HG02678 (cell line): ENCODE data around the gene CEP20.

ENCODE experiments used
- ATAC-seq: cut with Tn5 transposase; IDR thresholded peaks from one replicate; pipeline ENCODE4 v1.9.1; 2021; ENCODE audit warnings: mild to moderate bottlenecking, moderate library complexity; ENCODE audit not compliant: unreplicated experiment

Gene CEP20

GRCh38 chr16:15834502-15834901 lies 53.9 kb downstream of the CEP20 start:
- no peak for ATAC-seq

DNA sequence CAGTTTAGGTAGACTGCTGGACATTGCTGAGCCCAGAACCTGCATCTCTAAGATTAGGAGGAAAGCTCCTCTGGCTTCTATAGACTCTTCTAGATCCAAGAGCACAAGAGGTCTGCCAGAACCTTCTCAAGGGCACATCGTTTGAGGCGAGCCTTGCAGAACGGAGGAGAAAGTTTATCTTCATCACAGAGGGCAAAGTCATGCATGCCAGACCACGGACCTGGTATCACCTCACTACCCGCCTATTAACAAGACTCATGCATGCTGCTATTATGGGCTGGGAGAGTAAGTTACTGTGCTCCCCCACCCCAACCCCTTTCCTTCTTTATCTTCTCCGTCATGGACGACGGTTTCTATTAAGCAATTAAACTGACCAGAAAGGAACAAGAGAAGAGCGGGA lies 54.9 kb downstream of the CEP20 start:
- ATAC-seq: no peak

DNA sequence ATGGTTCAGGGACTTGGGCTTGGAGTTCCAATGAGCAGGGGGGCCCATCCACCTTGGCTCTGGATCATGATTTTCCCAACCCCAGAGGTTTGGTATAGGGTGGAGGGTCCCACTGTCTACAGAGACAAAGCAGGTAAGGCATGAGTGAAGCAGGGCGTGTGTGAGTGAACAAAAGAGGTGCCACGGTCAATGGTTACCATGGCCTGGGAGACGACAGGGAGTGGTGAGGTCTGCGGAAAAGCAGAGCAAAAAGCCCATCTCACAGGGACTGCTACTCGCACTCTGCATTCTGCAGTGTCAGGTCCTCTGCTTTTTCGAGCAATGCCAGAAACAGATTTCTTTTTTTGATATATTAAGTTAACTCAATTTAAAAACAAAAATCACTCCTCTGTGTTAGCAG lies 56.2 kb downstream of the CEP20 start:
- no peak for ATAC-seq

GRCh38 chr16:15830832-15831451 lies 57.5 kb downstream of the CEP20 start:
- no peak for ATAC-seq

- ATAC-seq: no peak
Measured at GRCh38 chr16:15829460-15829859, 58.9 kb downstream of the CEP20 start.

GRCh38 chr16:15827709-15828343 lies 60.6 kb downstream of the CEP20 start:
- ATAC-seq: no peak

- no peak for ATAC-seq
Measured at GRCh38 chr16:15827299-15827698, 61.1 kb downstream of the CEP20 start.

GRCh38 chr16:15825750-15826305 lies 62.6 kb downstream of the CEP20 start:
- ATAC-seq: no peak

DNA sequence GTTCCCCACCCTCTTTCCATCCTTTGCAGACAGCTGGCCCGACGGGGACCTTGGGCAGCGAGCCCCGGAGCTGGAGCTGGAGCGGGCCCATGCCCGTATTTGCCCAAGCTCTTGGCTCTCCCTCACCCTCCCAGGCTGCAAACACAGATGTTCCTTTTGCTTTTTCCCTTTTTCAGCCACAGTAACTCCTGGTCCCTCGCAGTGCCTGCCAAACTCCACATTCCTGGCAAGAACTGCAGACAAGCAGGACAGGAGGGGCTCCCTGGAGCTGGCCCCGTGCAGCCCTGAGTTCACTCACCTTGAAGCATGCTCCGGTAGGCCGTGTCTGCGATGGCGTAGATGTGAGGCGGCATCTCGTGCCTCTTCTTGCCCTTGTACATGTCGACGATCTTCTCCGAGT lies 65.4 kb downstream of the CEP20 start:
- no peak for ATAC-seq

GRCh38 chr16:15820837-15821236 lies 67.6 kb downstream of the CEP20 start:
- no peak for ATAC-seq

DNA sequence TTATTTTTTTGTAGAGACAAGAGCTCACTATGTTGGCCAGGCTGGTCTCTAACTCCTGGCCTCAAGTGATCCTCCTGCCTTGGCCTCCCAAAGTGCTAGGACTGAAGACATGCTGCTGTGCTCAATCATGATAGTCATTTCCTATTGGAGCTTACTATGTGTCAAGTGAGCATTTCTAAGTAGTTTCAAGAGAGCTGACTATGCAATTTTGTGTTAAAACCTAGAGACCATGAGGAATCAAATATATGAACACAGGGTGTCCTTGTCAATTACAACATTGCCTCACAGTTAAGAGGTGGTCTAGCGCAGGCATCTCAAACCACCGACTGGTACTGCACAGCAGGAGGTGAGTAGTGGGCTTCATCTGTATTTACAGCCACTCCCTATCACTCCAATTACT lies 69.4 kb downstream of the CEP20 start:
- no peak for ATAC-seq

- no peak for ATAC-seq
Measured at GRCh38 chr16:15817446-15817845, 71.0 kb downstream of the CEP20 start.

- ATAC-seq: no peak
Measured at GRCh38 chr16:15816228-15816627, 72.2 kb downstream of the CEP20 start.
